Measurements from ENCODE around the gene HTR6. TPM values are rescaled to one million over a fixed set of nuclear protein-coding genes. Genes with fewer than 3 reads are reported as not detected.

HTR6 gene
- total RNA-seq, 4 donors from 2014 or later: not detected

GRCh38 chr1:19725606-19726005 lies 60.9 kb downstream of the HTR6 start:
- H3K9me3 ChIP-seq: peaks cover 0 to 7% (median 0%) of the 10 kb centered on the region in 4 donors
- 89 to 91% methylated on average over 9 of the region's 9 CpGs for WGBS, 2 donors
- no peak overlapping the region for H3K4me3 ChIP-seq
- no peaks in the 10 kb centered on the region for H3K4me1 ChIP-seq
- no peak for DNase-seq (ENCODE audit: low spot score in 2 of 2)
- H3K27me3 ChIP-seq: no peaks in the 10 kb centered on the region
- H3K27ac ChIP-seq: no peak overlapping the region
- peaks cover 0 to 90% (median 0%) of the 10 kb centered on the region in 3 donors for H3K36me3 ChIP-seq
- TF ChIP-seq EP300 (IDR thresholded peaks at IDR 0.05): no peak
- TF ChIP-seq POLR2A (IDR thresholded peaks at IDR 0.05): no peak
- TF ChIP-seq CTCF (IDR thresholded peaks at IDR 0.05): no peak

GRCh38 chr1:19728413-19729145 lies 63.9 kb downstream of the HTR6 start:
- peaks cover 0 to 95% (median 5%) of the 10 kb centered on the region in 3 donors for H3K36me3 ChIP-seq
- no peak for DNase-seq (ENCODE audit: low spot score in 2 of 2)
- H3K27ac ChIP-seq: no peak overlapping the region
- H3K4me3 ChIP-seq: no peak overlapping the region
- no peaks in the 10 kb centered on the region for H3K27me3 ChIP-seq
- no peak for TF ChIP-seq POLR2A (IDR thresholded peaks at IDR 0.05)
- no peak for TF ChIP-seq CTCF (IDR thresholded peaks at IDR 0.05)
- TF ChIP-seq EP300 (IDR thresholded peaks at IDR 0.05): no peak
- no peaks in the 10 kb centered on the region for H3K4me1 ChIP-seq
- WGBS, 2 donors: 89 to 93% methylated on average over 5 of the region's 5 CpGs
- H3K9me3 ChIP-seq: peaks cover 0 to 7% (median 0%) of the 10 kb centered on the region in 4 donors

- peaks cover 0 to 96% (median 6%) of the 10 kb centered on the region in 3 donors for H3K36me3 ChIP-seq
- no peak for TF ChIP-seq EP300 (IDR thresholded peaks at IDR 0.05)
- TF ChIP-seq CTCF (IDR thresholded peaks at IDR 0.05): no peak
- TF ChIP-seq POLR2A (IDR thresholded peaks at IDR 0.05): no peak
- no peak overlapping the region for H3K4me3 ChIP-seq
- no peaks in the 10 kb centered on the region for H3K27me3 ChIP-seq
- peaks cover 0 to 10% (median under 1%) of the 10 kb centered on the region in 4 donors for H3K4me1 ChIP-seq
- no peak for DNase-seq (ENCODE audit: low spot score in 2 of 2)
- WGBS, 2 donors: 92 to 100% methylated on average over 3 of the region's 3 CpGs
- H3K27ac ChIP-seq: no peak overlapping the region
- H3K9me3 ChIP-seq: peaks cover 0 to 7% (median 0%) of the 10 kb centered on the region in 4 donors
Measured at GRCh38 chr1:19730232-19730631, 65.6 kb downstream of the HTR6 start.

Other genes with a start within 250 kb of the HTR6 start
- 100 to 1,000 TPM in 1 of 4 donors, 10 to 100 TPM in 3; 58.2 to 109 (median 96.7) TPM for gene CAPZB, start 179.3 kb upstream of the HTR6 start, total RNA-seq
- gene NBL1, start 20.6 kb upstream of the HTR6 start, total RNA-seq: 100 to 1,000 TPM in 2 of 4 donors, 10 to 100 TPM in 2; 71.9 to 157 (median 92.0) TPM
- 10 to 100 TPM; 19.3 to 37.5 (median 29.3) TPM for gene TMCO4, start 135.0 kb downstream of the HTR6 start, total RNA-seq
- not detected for gene RNF186, start 150.4 kb downstream of the HTR6 start, total RNA-seq
- gene OTUD3, start 217.5 kb downstream of the HTR6 start, total RNA-seq: 1 to 10 TPM; 4.6 to 6.1 (median 5.4) TPM

All from tibial nerve (tissue), 4 donors.